Activated CD8-positive, alpha-beta memory T cell treated with anti-CD3 and anti-CD28 coated beads for 4 hours (primary cell): ENCODE results near the gene PLXDC1.
A peak's percentile ranks its signal among the peaks of the same experiment; 100 is the strongest.

ENCODE experiments used
- DNase-seq, 2 donors: peaks; one replicate each; pipeline ENCODE4 v3.0.0-alpha.2; 2020; ENCODE audit warnings: low read depth in 2 of 2

PLXDC1 gene

DNA sequence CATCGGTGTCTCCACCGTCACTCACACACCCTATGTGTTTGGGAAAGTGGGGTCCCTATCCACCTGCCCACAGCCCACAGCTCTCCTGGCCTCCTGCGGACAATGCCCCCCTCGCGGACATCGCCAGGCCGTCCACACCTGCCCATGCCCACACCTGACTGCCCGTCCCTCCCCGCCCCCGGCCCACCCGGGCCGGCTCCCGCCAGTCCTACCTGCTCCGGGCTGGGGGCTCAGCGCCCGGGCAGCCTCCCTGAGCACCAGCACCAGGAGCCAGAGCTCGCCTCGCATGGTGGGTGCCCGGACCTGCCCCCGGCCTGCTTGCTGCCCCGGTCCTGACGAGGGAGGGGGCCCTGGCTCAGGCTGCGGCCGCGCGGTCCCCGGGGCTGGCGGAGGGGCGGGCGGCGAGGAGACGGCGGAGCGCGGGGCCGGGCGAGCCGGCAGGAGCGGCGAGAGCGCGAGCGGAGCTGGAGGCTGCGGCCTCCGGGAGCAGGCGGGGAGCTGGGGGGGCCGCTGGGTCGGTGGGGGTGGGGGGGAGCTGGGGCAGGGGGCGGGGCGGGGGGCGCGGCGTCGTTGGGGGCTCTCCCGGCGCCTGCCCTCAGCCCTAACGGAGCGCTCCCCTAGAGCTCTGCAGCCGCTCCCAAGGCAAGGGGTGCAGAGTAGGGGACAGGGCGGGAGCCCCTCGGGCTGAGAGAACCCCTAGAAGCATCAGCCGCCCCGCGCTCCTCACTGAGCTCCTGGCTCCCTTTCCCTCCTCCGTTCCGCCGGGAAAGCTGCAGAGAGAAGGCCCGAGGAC is at the start of gene PLXDC1:
PLXDC1 (minus strand) TSS at position 488 of the 793 bp plus-strand sequence; CDS start at position 288, 200 bp downstream.
- DNase-seq, result no peak

DNA sequence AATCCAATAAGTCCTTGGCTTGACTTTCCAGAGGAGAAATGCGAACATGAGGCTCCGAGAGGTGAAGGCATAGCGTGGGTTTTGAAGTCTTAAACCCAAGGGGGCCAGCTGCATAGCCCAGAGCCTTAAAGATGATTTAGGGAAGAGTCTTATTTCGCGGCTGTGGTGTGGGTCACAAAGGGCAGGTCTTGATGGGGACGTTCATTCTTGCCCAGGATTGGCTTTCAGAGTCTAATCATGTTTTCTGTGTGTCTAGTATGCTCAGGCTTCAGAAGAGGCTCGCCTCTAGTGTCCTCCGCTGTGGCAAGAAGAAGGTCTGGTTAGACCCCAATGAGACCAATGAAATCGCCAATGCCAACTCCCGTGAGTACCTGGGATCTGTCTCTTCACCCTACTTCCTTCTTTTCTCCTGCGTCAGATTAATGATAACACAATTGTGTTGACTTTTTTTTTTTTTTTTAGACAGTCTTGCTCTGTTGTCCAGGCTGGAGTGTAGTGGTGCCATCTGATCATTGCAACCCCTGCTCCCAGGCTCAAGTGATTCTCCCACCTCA is 49.6 kb upstream of the PLXDC1 start:
- no peak for DNase-seq

DNA sequence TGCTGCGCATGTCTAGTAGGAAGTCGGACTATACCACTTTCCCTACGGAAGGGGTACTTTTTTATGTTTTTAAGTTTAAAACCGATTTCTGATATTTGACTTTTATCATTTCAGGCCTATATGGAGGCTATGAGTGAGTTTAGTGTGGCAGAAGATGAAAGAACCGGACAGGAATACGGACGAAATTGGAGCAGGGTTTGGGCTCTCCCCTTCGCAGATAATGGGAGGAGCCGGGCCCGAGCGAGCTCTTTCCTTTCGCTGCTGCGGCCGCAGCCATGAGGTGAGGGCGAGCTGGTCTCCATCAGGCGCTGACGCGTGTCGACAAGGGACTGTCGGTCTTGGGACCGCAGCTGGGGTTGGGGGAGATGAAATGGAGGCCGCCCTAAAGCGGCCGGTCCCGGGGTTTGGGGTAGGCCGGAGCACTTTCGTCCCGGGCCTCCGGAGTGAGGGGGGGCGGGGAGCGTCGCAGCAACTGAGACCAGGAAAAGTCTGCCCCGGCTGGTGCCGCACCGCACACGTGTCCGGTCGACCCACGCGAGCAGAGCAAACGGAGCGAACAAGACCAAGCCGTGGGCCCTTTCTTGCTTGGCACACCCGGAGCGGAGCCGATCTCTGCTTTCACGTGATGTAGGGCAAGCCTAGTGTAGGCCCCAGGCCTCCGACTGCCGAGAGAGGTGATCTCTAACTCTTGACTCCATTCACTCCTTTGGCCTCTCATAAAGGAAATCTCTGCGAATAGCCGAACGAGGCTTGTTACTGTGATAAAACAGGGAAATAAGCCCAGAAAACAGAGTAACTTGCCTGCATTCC is 48.8 kb upstream of the PLXDC1 start, which contains the start of gene RPL19:
RPL19 (plus strand) TSS at position 214 of the 810 bp plus-strand sequence; CDS start at position 276, 62 bp downstream.
- DNase-seq, result peak; percentile 58 to 71

DNA sequence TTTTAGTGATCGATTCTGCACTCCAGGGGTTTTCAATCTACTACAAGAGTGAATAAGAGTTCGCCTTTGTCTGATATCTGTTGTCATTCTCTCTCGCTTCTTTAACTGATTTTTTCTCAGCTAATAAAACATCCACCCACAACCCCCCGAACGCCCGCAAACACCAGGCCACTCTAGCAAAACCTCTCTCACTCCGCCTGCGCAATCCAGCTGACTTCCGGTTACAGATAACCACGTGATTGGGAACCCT is 48.3 kb upstream of the PLXDC1 start:
- peak; percentile 78 to 86 for DNase-seq

DNA sequence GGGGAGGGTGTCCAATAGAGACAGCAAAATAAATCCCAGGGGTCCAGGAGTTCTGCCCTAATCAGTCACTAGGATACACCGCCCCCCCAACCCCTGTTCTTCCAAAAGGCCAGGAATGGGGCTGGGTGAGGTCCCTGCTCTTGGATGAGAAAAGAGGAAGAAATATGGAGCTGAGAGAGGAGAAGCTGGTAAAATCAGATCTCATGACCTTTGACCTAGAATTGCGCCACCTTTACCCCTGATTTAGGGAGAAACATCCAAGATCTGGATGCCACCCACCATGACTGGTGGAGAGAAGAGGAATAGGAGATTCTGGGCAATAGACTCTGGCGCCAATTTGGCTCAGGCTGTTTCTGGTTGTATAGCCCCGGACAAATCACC is 46.7 kb upstream of the PLXDC1 start:
- no peak for DNase-seq

DNA sequence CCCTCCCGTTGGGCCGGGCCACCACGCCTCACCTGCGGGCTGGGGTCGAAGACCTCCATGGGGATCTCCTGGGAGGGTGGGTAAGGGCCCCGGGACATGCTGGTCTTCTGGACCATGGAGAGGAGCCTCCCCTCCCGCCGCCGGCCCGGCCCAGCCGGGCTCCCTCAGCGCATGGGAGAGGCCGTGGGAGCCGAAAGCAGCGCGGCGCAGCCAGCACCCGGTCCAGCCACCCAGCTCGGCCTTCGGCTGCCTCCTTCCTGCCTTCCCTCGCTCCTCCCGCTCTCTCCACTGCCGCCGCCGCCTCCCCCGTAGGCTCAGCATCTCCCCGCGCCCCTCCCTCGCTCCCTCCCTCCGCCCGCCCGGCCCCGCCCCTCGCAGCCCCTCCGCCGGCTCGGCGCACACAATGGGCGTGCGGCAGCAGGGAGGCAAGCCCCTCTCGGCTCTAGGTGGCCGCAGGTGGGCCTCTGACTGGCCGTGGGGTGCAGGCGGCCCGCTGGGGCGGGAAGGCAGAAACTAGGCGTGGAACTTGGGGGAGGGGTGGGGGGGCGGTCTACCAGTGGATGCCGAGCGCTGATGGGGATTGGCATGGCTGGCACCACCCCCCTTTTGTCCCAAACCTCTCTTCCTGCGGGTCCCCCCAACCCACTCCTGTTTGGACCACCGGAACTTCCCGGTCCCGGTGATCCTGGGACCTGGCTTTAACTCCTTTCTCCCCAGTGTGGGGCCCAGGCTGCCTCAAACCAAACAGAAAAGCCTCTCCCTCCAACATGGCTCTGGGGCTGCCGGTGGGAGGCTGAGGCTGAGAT is 46.1 kb upstream of the PLXDC1 start, which contains the start of gene CACNB1:
CACNB1 (minus strand) TSS at position 290 of the 806 bp plus-strand sequence; CDS start at position 116, 174 bp downstream.
- DNase-seq, result peak; percentile 39 to 45

DNA sequence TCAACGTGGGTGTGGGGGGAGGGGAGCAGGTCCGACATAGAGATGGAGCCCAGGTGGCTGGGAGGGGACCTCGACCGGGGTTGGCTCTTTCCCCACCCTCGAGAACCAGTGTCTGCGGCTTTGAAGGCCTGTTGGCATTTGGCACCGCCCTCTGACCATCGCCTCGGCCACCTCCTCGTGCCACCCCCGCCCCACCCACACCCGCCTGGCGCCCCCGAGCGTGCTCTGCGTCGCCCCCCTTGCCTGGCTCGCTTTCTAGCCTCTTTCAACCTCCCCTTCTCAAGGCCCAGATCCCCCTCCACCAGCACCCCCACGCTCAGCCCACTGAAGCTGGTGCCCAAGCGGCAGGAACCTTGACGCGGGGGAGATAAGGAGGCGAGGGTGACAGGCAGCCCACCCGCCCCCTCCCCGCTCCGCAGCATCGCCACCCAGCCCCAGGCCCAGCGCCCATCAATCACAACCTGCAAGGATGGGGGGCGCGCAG is 45.4 kb upstream of the PLXDC1 start:
- no peak for DNase-seq

DNA sequence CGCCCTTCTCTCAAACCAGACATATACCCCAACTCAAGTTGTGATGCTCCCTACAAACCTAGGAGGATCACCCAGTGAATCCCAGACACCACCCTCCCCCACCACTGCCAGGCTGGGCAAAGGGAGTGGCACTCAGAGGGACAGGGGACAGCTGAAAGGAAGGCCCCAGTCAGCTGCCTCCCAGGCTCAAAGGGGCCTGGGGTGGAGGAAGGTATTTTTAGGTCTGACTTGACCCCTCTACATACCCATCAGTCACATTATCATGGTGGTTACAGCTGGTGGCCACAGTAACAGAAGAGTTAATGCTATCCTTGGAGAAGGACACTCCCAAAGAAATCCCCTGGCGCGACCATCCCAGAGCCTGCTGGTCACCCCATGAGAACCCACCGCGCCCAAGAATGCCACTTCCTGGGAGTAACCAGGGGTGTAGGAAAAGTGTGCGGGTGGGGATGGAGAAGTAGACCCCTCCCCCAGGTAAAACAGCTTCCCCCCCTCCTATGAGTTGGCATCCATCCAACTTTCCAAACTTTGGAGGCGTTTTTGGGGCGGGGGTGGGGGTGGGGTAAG is 44.9 kb upstream of the PLXDC1 start:
- no peak for DNase-seq

DNA sequence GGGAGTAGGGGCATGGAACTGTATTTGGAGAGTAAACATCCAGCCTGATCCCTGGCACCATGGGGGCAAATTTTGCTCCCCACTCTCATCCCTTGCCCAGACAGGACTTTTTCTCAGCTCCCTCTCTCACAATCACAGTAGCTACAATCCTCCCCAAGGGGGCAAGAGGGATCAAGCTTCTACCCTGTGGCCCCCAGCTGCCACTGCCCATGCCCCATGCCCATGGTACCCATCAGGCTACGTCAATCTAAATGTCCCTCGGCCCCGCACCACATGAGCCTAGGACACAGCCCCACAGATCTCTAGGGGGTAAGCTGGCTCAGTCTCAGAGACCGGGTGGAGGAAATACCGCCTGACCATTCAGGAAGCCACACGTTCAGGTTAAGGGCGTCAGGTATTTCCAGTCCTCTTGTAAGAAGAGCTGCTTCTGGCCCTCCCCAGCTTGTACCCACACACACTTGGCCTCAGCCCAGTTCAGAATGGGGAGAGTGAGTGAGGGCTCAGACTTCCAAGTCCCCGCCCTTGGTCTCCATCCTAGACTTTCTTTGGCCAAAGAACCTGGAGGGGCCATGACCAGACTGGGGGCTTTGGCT is 44.2 kb upstream of the PLXDC1 start:
- DNase-seq, result no peak

DNA sequence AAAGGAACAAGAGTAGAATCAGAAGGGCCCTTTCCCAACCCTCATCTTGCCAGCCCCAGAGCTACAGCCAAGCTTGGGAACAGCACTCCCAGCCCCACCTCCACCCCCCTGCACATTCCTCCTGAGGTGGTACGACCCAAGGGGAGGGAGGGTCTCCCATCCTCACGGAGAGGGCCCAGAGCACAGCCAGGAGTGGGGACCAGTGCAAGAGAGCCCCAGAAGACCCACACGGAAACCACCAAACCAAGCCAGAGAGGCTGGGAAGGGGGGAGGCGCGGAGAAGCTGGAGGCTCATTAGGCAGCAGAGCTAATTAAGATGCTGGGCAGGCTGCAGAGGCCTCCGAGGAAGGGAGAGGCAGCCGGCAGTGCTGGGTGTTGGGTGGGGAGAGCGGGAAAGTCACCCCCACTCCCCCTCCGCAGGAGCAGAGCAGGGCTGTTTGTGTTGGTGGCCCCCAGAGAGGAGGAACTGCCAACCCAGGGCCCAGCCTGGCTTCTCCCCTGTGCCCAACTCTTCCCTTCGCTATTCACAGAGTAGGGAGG is 43.6 kb upstream of the PLXDC1 start:
- DNase-seq, result no peak

DNA sequence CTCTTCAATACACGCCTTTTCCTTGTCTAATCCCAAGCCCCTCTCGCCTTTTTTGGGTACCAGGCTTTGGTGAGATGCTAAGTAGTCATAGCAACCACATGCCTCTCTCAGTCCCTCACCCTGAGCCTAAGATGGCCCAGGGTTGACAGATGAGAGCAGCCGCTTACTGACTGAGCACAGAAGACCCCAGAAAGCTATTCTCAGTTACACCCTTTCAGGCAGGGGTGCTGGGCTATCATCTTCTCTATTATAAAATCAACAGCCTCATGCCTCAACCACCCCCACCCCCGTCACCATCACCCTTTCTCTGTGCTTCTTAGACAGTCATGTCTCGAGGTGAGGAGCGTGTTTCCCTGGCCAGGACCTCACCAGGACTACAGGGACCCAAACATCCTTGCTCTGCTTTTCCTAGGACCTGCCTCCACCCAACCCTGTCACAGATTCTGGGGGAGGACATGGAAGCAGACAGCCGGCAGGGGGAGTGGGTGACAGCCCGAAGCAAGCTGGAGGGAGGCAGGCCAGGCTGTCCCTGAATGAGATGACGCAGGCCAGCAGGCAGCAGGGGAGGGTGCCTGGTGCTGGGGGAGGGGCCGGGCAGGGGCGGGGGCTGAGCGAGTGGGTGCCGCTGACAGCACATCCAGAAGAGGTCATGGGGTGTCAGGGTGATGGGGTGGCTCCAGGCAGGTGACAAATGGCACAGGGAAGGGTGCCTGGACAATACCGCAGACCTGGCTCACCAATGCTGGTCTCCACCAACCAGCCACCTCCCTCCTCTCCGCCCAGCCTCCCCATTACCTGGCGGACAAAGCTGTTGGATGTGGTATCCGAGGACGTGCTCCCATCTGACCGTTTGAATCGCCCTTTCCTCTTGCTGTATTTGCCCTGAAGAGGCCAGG is 42.9 kb upstream of the PLXDC1 start:
- no peak for DNase-seq

DNA sequence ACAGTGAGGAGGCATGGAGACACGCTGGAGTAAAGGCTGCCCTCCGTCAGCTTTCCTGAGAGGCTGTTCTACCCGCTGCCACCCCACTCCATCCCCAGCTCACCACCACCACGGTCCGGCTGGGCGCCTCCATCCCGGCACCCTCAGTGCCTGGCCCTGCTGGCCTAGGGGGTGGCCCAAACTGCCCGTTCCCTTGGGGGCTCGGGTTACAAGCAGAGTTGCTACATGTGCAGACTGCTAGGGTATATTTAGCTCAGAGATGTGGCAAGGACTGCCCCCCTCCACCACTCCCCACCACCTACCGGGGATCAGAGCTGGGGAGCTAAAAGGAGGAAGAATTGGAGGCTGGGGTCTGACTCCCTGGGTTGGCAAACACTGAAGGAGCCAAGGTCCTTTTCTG is 41.9 kb upstream of the PLXDC1 start:
- DNase-seq, result no peak

DNA sequence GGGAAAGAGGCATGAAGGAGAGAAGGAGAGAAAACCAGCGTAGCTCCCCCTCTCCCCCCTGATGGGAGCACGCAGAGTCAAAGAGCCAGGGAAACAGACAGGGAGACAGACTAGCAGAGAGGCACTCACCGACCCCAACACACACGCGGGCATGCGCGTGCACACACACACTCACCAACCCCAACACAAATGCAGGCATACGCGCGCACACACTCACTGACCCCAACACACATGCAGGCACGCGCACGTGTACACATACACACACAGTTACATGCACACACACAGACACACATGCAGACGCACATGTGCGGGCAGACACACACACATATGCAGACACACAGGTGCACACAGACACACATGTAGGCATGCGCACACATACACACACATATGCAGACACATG is 41.5 kb upstream of the PLXDC1 start:
- DNase-seq, result no peak

DNA sequence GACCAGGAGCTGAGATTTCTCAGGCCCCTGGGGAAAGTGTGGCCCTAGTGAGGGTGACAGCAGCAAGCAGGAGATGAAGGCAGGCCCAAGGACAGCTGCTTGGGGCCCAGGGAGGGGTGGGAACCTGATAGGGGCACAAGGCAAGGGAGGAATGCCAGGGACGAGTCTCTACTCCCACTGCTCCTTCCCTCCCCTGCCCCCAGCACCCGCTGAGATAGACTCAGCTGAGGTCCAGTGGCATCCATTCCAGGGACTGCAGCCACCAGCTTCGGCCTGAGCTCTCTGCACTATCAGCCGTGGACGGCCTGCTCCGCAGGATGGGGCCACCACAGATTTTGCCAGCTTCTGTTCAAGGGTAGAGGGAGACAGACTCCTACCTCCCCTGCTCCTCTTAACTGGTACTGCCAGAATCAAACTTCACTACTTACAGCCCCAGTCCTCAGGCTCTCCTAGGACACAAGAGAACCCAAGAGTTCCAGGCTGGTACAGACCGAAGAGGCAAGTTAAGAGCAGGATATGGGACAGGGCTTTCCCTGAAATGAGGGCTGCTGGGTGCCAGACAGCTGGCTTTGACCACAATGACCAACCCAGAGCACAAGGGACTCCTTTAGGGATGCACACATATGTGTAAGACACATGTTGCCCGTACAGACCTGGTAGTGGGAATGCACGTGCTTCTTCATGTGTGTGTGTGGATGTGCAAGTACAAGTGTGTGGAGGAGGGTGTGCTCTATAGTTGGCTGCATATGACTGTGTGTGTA is 40.5 kb upstream of the PLXDC1 start:
- DNase-seq, result no peak

DNA sequence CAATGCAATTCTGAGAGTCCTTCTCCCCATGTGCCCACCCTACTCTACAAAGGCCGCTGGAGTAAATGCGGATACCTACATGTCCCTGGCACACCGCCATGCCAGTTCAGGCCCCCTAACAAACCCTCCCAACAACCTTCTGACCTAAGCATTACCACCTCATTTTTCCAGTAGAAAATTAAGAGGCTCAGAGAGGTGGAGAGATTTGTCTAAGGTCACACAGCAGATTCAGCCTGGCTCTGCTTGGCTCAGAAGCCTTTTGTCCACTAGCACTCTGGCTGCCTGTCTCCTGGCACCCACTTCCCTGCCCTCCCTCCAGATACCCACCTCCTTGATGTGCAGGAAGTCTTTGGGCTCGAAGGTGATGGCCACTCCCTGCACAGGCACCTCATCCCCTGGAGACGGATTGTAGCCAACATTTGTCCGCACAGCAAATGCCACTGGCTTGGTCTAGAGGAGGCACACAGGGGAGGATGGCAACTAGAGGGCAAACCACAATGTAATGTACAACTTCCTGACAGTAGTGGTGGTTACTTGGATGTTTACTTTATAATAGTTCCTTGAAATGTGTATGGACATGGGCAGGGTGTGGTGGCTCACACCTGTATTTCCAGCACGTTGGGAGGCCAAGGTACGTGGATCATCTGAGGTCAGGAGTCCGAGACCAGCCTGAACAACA is 35.9 kb upstream of the PLXDC1 start:
- no peak for DNase-seq

DNA sequence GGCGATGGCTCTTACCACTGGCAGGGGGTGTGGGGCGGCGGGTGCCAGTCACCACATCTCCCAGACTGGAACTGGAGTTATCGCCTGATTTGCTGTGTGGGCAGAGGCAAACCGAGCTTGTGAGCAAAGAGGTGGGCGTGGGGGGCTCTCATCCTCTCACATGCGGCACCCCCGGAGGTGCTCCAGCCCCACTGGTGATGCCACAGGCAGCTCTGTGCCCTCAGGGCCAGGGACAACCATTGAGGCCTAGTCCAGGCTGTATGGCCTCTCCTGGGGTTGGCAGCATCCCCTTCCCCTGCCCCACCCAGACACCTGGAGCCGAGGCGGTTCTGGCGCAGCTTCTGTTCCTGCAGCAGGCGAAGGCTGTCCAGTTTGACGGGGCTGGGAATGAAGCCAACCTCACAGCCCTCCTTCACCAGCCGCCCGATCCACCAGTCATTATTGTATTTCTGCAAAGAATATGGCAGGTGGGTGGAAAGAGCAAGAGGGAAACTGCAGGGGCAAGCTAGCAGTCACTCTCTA is 35.1 kb upstream of the PLXDC1 start:
- DNase-seq, result no peak

DNA sequence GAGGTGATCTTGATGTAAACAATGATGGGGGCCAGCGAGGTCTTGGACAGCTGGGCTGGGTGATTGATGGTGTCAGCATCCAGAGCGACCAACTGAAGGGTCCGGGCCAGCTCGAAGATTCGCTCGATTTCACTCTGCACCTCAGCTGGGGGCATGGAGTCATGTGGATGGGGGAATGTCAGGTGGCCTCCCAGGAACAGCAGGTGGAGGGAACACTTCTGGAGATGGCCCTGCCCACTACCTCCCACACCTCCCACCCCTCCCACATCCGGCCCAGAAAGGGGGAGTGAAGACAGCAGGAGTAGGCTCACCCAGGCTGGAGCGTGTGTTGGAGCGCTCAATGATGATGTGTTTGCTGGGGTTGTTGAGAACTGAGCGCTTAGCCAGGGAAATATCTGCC is 32.3 kb upstream of the PLXDC1 start:
- no peak for DNase-seq

DNA sequence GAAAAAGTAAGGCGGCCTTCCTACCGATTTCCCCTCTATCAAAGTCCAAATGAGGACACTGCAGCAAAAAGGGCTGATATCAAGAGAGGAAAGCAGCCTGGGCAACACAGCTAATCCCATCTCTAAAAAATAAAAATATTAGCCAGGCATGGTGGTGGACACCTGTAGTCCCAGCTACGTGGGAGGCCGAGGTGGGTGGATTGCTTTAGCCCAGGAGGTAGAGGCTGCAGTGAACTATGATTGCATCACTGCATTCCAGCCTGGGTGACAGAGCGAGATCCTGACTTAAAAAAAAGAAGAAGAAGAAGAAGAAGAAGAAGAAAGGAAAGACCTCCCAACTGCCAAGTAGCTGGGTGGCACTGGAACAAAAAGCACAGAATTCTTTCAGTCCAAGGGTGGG is 31.6 kb upstream of the PLXDC1 start:
- no peak for DNase-seq
